Mucosa of gallbladder (tissue), 1 donor: Measurements from ENCODE around the gene DDX52. TPM values are rescaled to one million over a fixed set of nuclear protein-coding genes. Genes with fewer than 3 reads are reported as not detected.

ENCODE experiments used
- DNase-seq: peaks from one replicate; pipeline ENCODE4 v3.0.0-alpha.2; 2020; ENCODE audit warnings: low spot score
- total RNA-seq: library from RNA; stranded (reverse); gene quantifications from one replicate; pipeline ENCODE4 v1.2.1, GENCODE V29; 2021
- donor health status: DM: no; HTN: no; CAD: no.

The DDX52 gene
- total RNA-seq, 1 donor from 2014 or later = 21.7 TPM

DNA sequence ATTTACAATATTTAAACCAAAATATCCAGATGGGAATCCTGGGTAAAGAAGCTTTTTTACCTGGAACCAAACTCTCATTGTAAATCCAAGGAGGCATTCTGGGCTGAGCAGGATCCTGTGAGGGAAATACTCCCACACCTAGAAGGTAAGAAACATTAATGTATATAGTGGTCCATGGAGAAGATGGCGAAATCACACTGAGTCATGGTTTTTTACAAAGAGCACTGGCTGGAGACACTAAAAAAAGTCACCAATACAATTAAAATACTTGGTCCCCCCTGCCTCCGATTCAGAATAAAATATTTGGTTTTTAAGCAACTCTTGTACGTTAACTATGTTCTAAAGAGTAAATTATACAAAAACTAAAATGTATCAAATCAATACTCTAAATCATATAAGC lies 67.0 kb downstream of the DDX52 start:
- no peak for DNase-seq

DNA sequence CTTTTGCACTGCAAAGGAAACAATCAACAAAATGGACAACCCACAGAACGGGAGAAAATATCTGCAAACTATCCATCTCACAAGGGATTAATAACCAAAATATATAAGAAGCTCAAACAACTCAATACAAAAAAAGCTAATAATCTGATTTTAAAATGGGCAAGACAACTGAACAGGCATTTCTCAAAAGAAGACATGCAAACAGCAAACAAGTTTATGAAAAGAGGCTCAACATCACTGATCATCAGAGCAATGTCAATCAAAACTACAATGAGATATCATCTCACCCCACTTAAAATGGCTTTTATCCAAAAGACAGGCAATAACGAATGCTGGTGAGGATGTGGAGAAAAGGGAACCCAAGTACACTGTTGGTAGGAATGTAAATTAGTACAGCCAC lies 68.8 kb downstream of the DDX52 start:
- no peak for DNase-seq

DNA sequence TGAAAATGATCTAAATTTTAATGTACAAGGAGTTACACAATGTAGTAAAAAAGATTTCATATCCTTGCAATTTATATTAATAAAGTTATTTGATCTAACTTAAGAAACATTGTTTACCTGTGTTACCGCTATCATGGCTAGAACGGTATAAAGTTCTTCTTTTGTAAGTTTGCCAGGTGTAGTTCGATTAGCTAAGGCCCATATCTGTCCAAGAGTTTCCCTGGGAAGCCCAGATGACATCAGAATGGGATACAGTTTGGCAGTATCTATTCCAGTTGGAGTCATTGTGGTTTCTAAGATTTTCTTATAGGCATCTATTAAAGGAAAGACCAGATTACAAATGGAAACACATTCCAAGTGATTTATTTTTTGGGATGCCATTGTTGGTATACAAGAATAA lies 71.6 kb downstream of the DDX52 start:
- no peak for DNase-seq

DNA sequence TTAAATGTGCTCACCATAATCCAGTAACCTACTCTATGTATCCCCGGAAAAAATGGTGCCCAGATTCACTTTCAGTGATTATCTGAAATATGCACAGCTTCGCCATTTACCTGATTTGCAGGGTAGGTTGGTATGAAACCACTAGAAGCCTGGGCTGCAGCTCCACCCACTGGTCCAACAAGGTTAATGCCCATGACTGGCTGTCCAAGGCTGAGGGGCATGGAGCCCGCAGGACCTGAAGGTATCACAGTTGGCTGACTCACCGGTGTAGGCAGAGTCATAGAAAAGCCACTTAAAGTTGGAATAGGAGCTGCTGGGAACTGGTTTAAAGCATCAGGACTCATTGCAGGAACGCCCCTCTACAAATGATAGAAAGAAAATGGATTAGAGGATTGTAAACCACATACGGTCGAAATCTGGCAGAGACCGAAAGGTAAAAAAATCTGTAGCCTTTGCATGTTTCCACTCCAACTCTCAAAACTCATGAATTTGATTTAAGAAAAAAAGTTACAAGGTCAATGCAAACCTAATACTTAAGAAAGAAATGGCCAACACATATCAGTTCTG lies 72.6 kb downstream of the DDX52 start:
- DNase-seq = no peak

DNA sequence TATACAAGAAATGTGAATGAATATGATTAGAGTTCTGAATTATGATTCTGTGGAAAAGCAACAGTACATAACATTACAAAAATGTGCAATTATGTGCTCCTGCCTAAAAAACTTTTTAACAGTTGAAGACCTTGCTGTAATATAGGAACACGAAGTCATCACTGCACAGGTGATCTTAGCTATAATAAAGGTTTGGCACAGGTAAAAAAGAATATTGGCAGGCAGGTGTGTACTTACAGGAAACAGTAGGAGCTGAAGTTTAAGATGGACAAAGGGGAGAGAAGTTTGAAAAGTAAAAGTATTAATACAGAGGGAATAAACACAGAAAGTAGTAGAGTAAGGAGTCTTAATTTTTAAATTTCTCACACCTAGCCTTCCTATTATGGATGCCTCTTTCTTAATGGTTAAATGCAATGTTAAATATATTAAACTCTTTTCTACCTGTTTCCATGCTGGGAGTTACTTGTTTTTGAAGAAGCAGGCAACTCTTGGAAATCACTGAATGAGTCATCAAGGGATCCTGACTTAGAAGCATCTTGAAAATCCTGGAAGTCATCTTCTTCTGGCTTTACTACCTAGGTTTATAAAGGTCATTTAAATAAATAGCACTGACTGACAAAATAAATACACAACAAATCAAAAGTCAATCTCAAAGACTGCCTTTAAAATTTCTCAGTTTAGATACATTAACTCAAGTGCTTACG lies 74.7 kb downstream of the DDX52 start:
- no peak for DNase-seq

DNA sequence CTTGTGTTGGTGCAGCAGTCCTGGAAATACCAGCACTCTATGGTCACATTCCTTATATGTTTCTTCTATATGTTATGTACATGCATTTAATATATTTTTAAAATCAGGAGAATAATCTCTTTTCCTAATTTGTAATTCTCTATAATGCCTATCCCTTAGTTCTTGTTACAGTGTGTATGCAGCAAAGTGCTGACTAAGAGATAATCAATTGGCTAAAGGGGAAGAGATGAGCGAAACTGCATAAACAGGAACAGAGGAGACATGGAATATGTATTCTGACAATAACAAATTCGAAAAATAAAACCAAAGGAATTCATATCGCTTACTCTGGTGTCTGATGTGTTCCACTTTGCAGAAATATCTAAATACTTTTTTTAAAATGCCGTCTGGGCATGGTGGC lies 75.7 kb downstream of the DDX52 start:
- no peak for DNase-seq

DNA sequence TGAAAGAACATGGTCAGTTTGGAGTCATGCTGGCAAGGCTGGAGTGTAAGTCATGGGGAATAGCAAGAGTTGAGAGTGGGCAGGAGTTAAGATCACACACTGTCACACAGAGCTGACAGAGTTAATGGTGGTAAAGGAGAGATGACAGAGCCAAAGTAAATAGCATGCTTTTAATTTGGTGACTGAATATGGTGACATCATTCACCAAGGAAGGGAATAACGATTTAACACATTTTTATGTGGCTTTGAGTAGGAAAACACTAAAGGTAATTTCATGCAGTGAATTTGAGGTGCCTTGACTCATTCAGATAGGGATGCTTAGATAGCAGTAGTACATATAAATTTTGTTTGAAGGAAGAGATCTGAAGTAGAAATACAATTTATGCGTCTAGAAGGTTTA lies 76.1 kb downstream of the DDX52 start:
- DNase-seq = no peak

DNA sequence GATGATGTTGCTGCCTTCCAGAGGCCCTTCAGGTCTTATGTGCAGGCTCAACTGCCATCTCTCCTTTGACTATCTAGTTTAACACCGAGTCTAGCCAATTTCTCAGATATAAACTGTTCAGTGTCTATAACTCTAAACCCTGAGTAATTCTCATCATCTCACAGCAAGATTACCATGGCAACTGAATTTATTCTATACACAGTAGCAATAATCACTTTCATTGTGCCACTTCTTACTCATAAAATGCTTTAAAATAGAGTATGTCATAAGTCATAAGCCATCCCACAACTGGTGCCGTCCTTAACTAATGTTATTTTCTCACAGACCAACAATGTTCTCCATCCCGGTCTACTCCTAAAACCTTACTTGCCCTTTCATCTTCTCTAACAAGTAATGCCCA lies 79.0 kb downstream of the DDX52 start:
- DNase-seq = no peak

DNA sequence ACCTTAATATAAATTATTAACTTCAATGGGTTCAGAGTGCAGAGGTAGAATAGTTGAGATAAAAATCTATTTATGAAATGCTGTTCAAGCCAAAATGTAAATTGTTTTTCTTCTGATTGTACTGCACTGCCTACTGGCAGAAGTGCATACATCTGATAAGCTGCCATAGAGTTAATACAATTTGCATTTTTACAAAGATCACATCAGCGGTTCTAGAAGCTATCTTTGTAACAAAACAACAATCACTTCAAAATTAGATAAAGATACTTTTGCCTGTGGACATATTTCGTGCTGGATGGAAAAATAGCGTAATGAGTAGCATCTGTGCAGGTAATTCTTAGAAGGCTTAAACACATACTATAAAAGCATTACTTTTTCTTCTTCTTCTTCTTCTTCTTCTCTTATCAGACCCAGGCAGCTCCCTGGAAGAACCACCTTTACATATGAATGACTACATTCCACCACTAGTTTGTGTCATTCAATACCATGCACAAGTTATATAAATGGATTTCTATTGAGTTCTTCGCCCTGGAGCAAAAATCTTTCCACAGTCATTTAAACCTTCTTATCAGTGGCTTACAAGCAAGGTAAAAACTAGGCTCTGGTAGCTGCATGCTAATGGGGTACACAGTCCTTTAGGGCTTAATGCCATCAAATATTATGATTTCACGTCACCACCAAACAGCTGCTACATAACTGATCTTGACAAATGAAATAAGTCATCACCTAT lies 81.1 kb downstream of the DDX52 start:
- DNase-seq = no peak

Other genes with a start within 250 kb of the DDX52 start
- 74.6 TPM for gene ACACA, start 236.6 kb downstream of the DDX52 start, total RNA-seq
- 14.5 TPM for gene TADA2A, start 236.6 kb downstream of the DDX52 start, total RNA-seq
- 16.5 TPM for gene DUSP14, start 153.6 kb downstream of the DDX52 start, total RNA-seq
- 42.1 TPM for gene SYNRG, start 34.0 kb downstream of the DDX52 start, total RNA-seq
- 142 TPM for gene HNF1B, start 101.6 kb upstream of the DDX52 start, total RNA-seq